Right lobe of liver (tissue), 6 donors: ENCODE measurements around the gene ERBB4. TPM values are rescaled to one million over a fixed set of nuclear protein-coding genes. Genes with fewer than 3 reads are reported as not detected.

Experiments used
- ATAC-seq, 4 donors: fragments of 200-7000 bp; cut with Tn5 transposase; one replicate each; pipeline ENCODE4 v1.9.1; 2020; ENCODE audit warnings: mild to moderate bottlenecking in 4 of 4, moderate library complexity in 4 of 4
- DNase-seq, 3 donors: peaks; one replicate each; pipeline ENCODE4 v3.0.0-alpha.2; 2020
- H3K27ac ChIP-seq, 3 donors: fragments of 200-600 bp; one replicate each; pipeline ENCODE4 v1.8.0; 2022
- H3K27me3 ChIP-seq, 2 donors: fragments of 200-600 bp; one replicate each; pipeline ENCODE4 v1.8.0; 2022
- H3K36me3 ChIP-seq, 4 donors: fragments of 200-600 bp; sonication (generic) in 1 of 4; one replicate each; pipeline versions ENCODE4 v1.5.1 to v1.8.0; 2017 to 2022; ENCODE audit warnings: control low read depth in 1 of 4
- H3K4me1 ChIP-seq, 4 donors: fragments of 200-600 bp; sonication (generic) in 1 of 4; one replicate each; pipeline versions ENCODE4 v1.5.1 to v1.8.0; 2017 to 2022; ENCODE audit warnings: control low read depth in 1 of 4
- H3K4me3 ChIP-seq, 3 donors: fragments of 200-600 bp; one replicate each; pipeline ENCODE4 v1.8.0; 2022
- H3K9me3 ChIP-seq, 4 donors: fragments of 200-600 bp; sonication (generic) in 1 of 4; one replicate each; pipeline versions ENCODE4 v1.5.1 to v1.8.0; 2017 to 2022; ENCODE audit warnings: control low read depth in 1 of 4
- CTCF ChIP-seq, 4 donors: fragments of 200-600 bp in 3 of 4; fragments of 450-650 bp in 1 of 4; IDR thresholded peaks; one replicate each; pipeline versions ENCODE4 v1.5.1 to v1.8.0; 2016 to 2022; ENCODE audit warnings: antibody characterized with exemption in 4 of 4, mild to moderate bottlenecking in 2 of 4
- POLR2A ChIP-seq: fragments of 450-650 bp; IDR thresholded peaks from one replicate; pipeline ENCODE4 v1.6.1; 2017; ENCODE audit warnings: antibody characterized with exemption, mild to moderate bottlenecking
- WGBS: methylation state at CpG from one replicate; pipeline ENCODE4 v1.1.6; 2018; ENCODE audit warnings: low coverage, low lambda C conversion rate; ENCODE audit not compliant: insufficient coverage; ENCODE audit errors: missing lambda C conversion rate; 5-methylcytosine and 5-hydroxymethylcytosine counted together
- intact Hi-C, 2 donors: fragments of 100-400 bp; cut with DNase I; formaldehyde crosslinking; loops; one replicate each; pipeline versions ENCODE4 v1.11.2 to v1.14.1; 2022
- total RNA-seq, 6 experiments: library from RNA; depleted of rRNA in 2 of 6; stranded (reverse); fragments of >200 nt in 2 of 6; fragmentation: NEBNext Ultra II Directional in 3 of 6; extraction: Animal tissue kit (Norgen Biotek cat#: 25700) in 3 of 6; gene quantifications; one replicate each; pipeline versions ENCODE4 v1.1.0 to v1.2.4, GENCODE V29; 2016 to 2023
- donor health status: DM: no; HTN: yes; CAD: no.
- donor health status: DM: no; HTN: no; CAD: no.
- donor health status: DM: no; HTN: no; CAD: no.
- donor health status: DM: no; HTN: yes; CAD: no.
- donor health status: DM: no; HTN: yes; CAD: no.

The ERBB4 gene
- total RNA-seq, 6 experiments from 2014 or later, result 0.02 to 0.59 (median 0.08) TPM; not detected in 2

GRCh38 chr2:211453311-211453887 lies 1085.2 kb downstream of the ERBB4 start:
- H3K9me3 ChIP-seq, result no peaks in the 10 kb centered on the region
- no peaks in the 10 kb centered on the region for H3K36me3 ChIP-seq
- H3K4me1 ChIP-seq, result no peaks in the 10 kb centered on the region
- ATAC-seq (no peak), DNase-seq (no peak)
- H3K4me3 ChIP-seq, result no peak overlapping the region
- no peak for TF ChIP-seq POLR2A
- no peak overlapping the region for H3K27ac ChIP-seq
- H3K27me3 ChIP-seq, result no peaks in the 10 kb centered on the region
- intact Hi-C loops, result no loop called here
- WGBS, result 25% methylated on average over 6 of the region's 6 CpGs

GRCh38 chr2:211451642-211452041 lies 1087.0 kb downstream of the ERBB4 start:
- TF ChIP-seq CTCF (IDR thresholded peaks at IDR 0.05), result no peak
- no peak for TF ChIP-seq POLR2A
- no peak overlapping the region for H3K4me3 ChIP-seq
- H3K9me3 ChIP-seq, result no peaks in the 10 kb centered on the region
- intact Hi-C loops, result no loop called here
- DNase-seq (no peak), ATAC-seq (no peak)
- H3K27me3 ChIP-seq, result no peaks in the 10 kb centered on the region
- no peaks in the 10 kb centered on the region for H3K36me3 ChIP-seq
- 62% methylated on average over 2 of the region's 2 CpGs for WGBS
- H3K4me1 ChIP-seq, result no peaks in the 10 kb centered on the region
- no peak overlapping the region for H3K27ac ChIP-seq

GRCh38 chr2:211449819-211450218 lies 1088.8 kb downstream of the ERBB4 start:
- DNase-seq (no peak), ATAC-seq (no peak)
- H3K27me3 ChIP-seq, result no peaks in the 10 kb centered on the region
- H3K4me3 ChIP-seq, result no peak overlapping the region
- H3K9me3 ChIP-seq, result no peaks in the 10 kb centered on the region
- no peaks in the 10 kb centered on the region for H3K36me3 ChIP-seq
- intact Hi-C loops, result no loop called here
- 92% methylated on average over 1 of the region's 1 CpG for WGBS
- no peaks in the 10 kb centered on the region for H3K4me1 ChIP-seq
- H3K27ac ChIP-seq, result no peak overlapping the region
- TF ChIP-seq CTCF (IDR thresholded peaks at IDR 0.05) (no peak), POLR2A (no peak)

GRCh38 chr2:211447548-211447947 lies 1091.1 kb downstream of the ERBB4 start:
- intact Hi-C loops, result no loop called here
- ATAC-seq, result no peak
- Histone ChIP-seq H3K4me3 (no peak overlapping the region), H3K27me3 (no peaks in the 10 kb centered on the region), H3K9me3 (no peaks in the 10 kb centered on the region), H3K27ac (no peak overlapping the region), H3K36me3 (no peaks in the 10 kb centered on the region), H3K4me1 (no peaks in the 10 kb centered on the region)
- DNase-seq, result no peak
- TF ChIP-seq CTCF (IDR thresholded peaks at IDR 0.05) (no peak), POLR2A (no peak)
- 22% methylated on average over 1 of the region's 1 CpG for WGBS

GRCh38 chr2:211440107-211440506 lies 1098.5 kb downstream of the ERBB4 start:
- no peaks in the 10 kb centered on the region for H3K4me1 ChIP-seq
- H3K27me3 ChIP-seq, result no peaks in the 10 kb centered on the region
- no peaks in the 10 kb centered on the region for H3K9me3 ChIP-seq
- H3K4me3 ChIP-seq, result no peak overlapping the region
- WGBS, result 56% methylated on average over 2 of the region's 2 CpGs
- TF ChIP-seq CTCF (IDR thresholded peaks at IDR 0.05) (no peak), POLR2A (no peak)
- H3K36me3 ChIP-seq, result no peaks in the 10 kb centered on the region
- H3K27ac ChIP-seq, result no peak overlapping the region
- ATAC-seq (no peak), DNase-seq (no peak)
- intact Hi-C loops, result no loop called here
